Activated CD4-positive, alpha-beta T cell treated with anti-CD3 and anti-CD28 coated beads, Interleukin-2, amount 10 ng/mL, durations not matched to agents 7 days and 5 days (primary cell): ENCODE measurements around the gene XAB2. TPM values are rescaled to one million over a fixed set of nuclear protein-coding genes. Genes with fewer than 3 reads are reported as not detected.
A peak's percentile ranks its signal among the peaks of the same experiment; 100 is the strongest.
"Not testable (repeated sequence)": the region's sequence is repeated elsewhere in the genome, so short reads cannot be mapped to it uniquely, and the experiment has no call there.

Source experiments
- CTCF ChIA-PET: fragments of 350-600 bp; sonication (Branson Sonifier 250); formaldehyde crosslinking; loops from one replicate; lab custom pipeline; 2021; ENCODE audit warnings: antibody characterized with exemption; lab: Charles Lee
- POLR2A ChIA-PET: fragments of 350-600 bp; sonication (Branson Sonifier 250); formaldehyde crosslinking; loops from one replicate; lab custom pipeline; 2021; ENCODE audit warnings: antibody characterized with exemption; lab: Charles Lee
- DNase-seq: peaks from one replicate; pipeline ENCODE4 v3.0.0-alpha.2; 2020
- H3K27ac Mint-ChIP-seq: one replicate; pipeline ENCODE4 v1.8.0; 2021; ENCODE audit warnings: mild to moderate bottlenecking, moderate library complexity, mixed read lengths
- H3K27me3 Mint-ChIP-seq: one replicate; pipeline ENCODE4 v1.8.0; 2021; ENCODE audit warnings: mixed read lengths
- H3K36me3 Mint-ChIP-seq: one replicate; pipeline ENCODE4 v1.8.0; 2021; ENCODE audit warnings: low read depth, mixed read lengths
- H3K4me1 Mint-ChIP-seq: one replicate; pipeline ENCODE4 v1.8.0; 2021; ENCODE audit warnings: mixed read lengths
- H3K4me3 Mint-ChIP-seq: one replicate; pipeline ENCODE4 v1.8.0; 2021; ENCODE audit warnings: mild to moderate bottlenecking, moderate library complexity, mixed read lengths
- H3K9me3 Mint-ChIP-seq: one replicate; pipeline ENCODE4 v1.8.0; 2021; ENCODE audit warnings: mixed read lengths
- total RNA-seq, 2 experiments: library from RNA; stranded (reverse); gene quantifications; one replicate each; pipeline ENCODE4 v1.2.3, GENCODE V29; 2021

XAB2 gene
- total RNA-seq, 2 experiments from 2014 or later, result 46.0 to 50.0 TPM

DNA sequence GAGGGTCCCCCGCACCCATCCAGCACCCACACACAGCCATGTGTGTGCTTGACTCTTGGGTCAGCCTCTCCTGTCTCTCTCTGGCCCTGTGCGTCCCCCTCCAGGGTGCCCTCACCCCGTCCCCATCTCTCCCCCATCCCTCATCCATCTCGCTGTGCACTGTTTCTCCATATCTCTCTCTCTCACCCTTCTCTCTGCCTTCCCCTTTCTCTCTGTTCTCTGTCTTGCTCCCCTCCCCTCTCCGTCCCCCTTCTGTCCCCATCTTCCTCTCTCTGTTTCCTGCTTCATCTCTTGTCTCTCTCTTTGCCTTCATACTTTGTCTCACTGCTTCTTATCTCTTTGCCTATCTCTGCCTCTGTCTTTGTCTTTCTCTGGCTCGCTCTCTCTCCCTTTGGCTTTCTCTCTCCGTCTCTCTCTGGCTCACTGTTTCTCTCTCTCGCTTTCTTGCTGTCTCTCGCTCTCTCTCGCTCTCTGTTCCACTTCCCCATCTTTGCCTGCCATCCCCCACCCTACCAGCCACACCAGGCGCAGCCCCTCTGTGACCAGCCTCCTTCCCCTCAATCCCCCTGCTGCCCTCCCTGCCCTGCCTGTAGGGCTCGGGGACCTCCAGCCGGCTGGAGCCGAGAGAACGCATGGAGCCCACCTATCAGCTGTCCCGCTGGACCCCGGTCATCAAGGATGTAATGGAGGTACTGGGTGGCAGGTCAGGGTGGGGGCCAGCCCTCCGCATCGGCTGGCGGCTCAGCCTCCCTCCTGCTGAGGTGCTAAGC lies 16.5 kb upstream of the XAB2 start:
- CTCF ChIA-PET, result interaction anchor here (2.0 kb wide), 1 partner anchor 8 kb away, joined by 6 read pairs; no protein-coding TSS in a partner anchor
- peaks cover 6% of the 10 kb centered on the region for H3K4me1 Mint-ChIP-seq
- POLR2A ChIA-PET, result no interaction called here
- no peaks in the 10 kb centered on the region for H3K9me3 Mint-ChIP-seq
- H3K4me3 Mint-ChIP-seq, result no peak overlapping the region
- H3K36me3 Mint-ChIP-seq, result peaks cover 17% of the 10 kb centered on the region
- peaks cover under 1% of the 10 kb centered on the region for H3K27me3 Mint-ChIP-seq
- no peak overlapping the region for H3K27ac Mint-ChIP-seq
- no peak for DNase-seq

DNA sequence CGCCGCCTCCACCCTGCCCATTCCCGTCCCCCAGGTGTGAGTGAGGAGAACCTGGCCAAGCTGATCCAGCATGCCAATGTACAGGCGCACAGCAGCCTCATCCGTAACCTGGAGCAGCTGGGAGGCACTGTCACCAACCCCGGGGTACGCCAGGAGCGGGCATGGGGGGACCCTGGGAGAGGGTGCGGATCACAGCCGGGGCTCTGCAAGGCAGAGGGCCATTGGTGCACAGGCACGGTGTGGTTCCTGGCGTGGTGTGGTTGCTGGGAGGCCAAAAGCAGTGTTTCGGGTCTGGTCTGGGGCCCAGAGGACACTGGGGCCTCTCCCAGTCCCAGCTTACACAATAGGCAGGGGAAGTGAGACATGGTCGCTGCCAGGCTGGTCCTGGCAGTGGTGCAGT lies 15.8 kb upstream of the XAB2 start:
- CTCF ChIA-PET, result interaction anchor here (0.6 to 2.0 kb wide), 3 partner anchors 9 to 77 kb away, joined by 3 to 6 read pairs (median 3); no protein-coding TSS in a partner anchor
- H3K4me1 Mint-ChIP-seq, result peaks cover 7% of the 10 kb centered on the region
- peaks cover under 1% of the 10 kb centered on the region for H3K9me3 Mint-ChIP-seq
- POLR2A ChIA-PET, result no interaction called here
- no peaks in the 10 kb centered on the region for H3K27me3 Mint-ChIP-seq
- H3K36me3 Mint-ChIP-seq, result peaks cover 22% of the 10 kb centered on the region
- DNase-seq, result no peak
- H3K27ac Mint-ChIP-seq, result no peak overlapping the region
- H3K4me3 Mint-ChIP-seq, result no peak overlapping the region

DNA sequence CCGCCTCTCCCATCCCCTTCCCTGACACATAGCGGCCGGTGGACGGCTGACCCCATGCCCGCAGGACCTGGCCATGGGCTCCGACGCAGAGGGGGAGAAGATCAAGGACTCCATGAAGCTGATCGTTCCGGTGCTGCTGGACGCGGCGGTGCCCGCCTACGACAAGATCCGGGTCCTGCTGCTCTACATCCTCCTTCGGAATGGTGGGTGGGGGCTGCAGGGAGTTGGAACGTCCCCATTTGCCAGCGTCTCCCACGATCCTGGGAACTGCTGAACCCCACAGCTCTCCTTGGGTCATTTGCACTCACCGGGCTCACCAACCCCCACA lies 15.2 kb upstream of the XAB2 start:
- POLR2A ChIA-PET, result interaction anchor here (0.6 kb wide), 1 partner anchor 263 kb away, joined by 3 read pairs; no protein-coding TSS in a partner anchor
- H3K4me1 Mint-ChIP-seq, result peaks cover 13% of the 10 kb centered on the region
- DNase-seq, result no peak
- H3K27ac Mint-ChIP-seq, result no peak overlapping the region
- CTCF ChIA-PET, result interaction anchor here (1.2 to 2.0 kb wide), 3 partner anchors 9 to 76 kb away, joined by 3 to 6 read pairs (median 5); partner anchors contain the start of gene TRAPPC5
- H3K27me3 Mint-ChIP-seq, result no peaks in the 10 kb centered on the region
- H3K4me3 Mint-ChIP-seq, result no peak overlapping the region
- peaks cover 29% of the 10 kb centered on the region for H3K36me3 Mint-ChIP-seq
- peaks cover 7% of the 10 kb centered on the region for H3K9me3 Mint-ChIP-seq

DNA sequence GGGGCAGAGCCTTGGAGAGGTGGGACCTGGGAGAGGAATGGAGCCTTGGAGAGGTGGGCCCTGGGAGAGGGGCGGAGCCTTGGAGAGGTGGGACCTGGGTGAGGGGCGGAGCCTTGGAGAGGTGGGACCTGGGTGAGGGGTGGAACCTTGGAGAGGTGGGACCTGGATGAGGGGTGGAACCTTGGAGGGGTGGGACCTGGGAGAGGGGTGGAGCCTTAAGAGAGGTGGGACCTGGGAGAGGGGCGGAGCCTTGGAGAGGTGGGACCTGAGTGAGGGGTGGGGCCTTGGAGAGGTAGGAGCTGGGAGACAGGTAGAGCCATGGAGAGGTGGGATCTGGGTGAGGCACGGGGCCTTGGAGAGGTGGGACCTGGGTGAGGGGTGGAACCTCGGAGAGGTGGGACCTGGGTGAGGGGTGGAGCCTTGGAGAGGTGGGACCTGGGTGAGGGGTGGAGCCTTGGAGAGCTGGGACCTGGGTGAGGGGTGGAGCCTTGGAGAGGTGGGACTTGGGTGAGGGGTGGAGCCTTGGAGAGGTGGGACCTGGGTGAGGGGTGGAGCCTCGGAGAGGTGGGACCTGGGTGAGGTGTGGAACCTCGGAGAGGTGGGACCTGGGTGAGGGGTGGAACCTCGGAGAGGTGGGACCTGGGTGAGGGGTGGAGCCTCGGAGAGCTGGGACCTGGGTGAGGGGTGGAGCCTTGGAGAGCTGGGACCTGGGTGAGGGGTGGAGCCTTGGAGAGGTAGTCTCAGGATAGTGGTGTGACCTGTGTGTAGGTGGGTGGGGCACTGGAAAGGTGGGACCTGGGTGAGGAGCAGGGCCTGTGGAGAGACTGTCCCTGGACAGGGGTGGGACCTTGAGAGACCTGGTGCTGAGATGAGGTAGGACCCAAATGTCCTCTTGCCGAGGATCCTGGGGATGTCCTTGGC lies 14.5 kb upstream of the XAB2 start:
- POLR2A ChIA-PET, result interaction anchor here (0.6 kb wide), 1 partner anchor 263 kb away, joined by 3 read pairs; no protein-coding TSS in a partner anchor
- not testable (repeated sequence) for H3K27me3 Mint-ChIP-seq, H3K9me3 Mint-ChIP-seq, H3K4me3 Mint-ChIP-seq, H3K27ac Mint-ChIP-seq
- peaks cover 17% of the 10 kb centered on the region for H3K4me1 Mint-ChIP-seq
- peaks cover 35% of the 10 kb centered on the region for H3K36me3 Mint-ChIP-seq
- DNase-seq, result peak; percentile 23
- CTCF ChIA-PET, result interaction anchor here (1.2 to 2.0 kb wide), 3 partner anchors 10 to 76 kb away, joined by 3 to 6 read pairs (median 5); partner anchors contain the start of gene TRAPPC5

DNA sequence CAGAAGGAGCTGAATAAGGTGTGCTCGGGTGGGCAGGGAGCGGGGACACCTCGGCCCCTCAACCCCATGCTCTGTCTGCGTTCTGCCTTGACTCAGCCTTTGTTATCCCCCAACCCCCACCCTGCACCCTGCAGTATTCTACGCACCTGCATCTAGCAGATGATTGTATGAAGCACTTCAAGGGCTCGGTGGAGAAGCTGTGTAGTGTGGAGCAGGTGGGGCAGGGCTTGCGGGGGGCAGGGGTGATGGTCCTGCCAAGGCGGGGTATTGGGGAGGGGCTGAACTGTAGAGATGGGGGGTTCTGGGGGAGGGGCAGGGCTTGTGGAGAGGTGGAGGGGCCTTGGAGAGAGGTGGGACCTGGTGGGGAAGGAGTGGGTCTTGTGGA lies 13.7 kb upstream of the XAB2 start:
- H3K27me3 Mint-ChIP-seq, result no peaks in the 10 kb centered on the region
- ChIA-PET CTCF (interaction anchor here (1.3 kb wide), 1 partner anchor 9 kb away, joined by 3 read pairs; no protein-coding TSS in a partner anchor), POLR2A (no interaction called here)
- peaks cover 18% of the 10 kb centered on the region for H3K4me1 Mint-ChIP-seq
- no peak overlapping the region for H3K4me3 Mint-ChIP-seq
- H3K36me3 Mint-ChIP-seq, result peaks cover 36% of the 10 kb centered on the region
- H3K27ac Mint-ChIP-seq, result no peak overlapping the region
- no peak for DNase-seq
- peaks cover 7% of the 10 kb centered on the region for H3K9me3 Mint-ChIP-seq

DNA sequence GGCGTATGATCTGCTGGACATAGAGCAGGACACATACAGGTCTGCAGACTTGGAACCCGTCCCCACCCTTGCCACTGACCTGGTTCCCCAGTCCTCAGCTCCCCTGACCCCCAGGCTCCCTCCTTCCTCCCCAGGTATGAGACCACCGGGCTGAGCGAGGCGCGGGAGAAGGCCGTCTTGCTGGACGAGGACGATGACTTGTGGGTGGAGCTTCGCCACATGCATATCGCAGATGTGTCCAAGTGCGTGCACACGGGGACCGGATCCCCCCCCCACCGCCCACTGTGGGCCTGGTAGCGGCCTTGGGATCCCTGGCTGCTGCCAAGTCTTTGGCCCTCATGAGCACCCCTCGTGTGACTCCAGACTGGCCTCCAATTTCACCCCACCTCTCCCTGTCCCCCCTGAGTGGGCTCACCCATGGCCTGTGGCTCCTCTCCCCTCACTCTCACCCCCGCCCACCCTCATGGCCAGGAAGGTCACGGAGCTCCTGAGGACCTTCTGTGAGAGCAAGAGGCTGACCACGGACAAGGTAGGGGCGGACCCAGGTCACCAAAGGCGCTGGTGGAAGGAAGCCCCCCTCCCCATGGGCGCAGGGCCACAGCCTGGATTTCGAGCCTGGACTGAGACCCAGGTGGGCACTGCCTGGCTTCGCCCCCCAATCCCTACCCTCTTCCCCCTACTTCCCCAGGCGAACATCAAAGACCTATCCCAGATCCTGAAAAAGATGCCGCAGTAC lies 13.1 kb upstream of the XAB2 start:
- ChIA-PET CTCF (interaction anchor here (0.6 to 1.4 kb wide), 4 partner anchors 9 to 38 kb away, joined by 3 to 5 read pairs (median 3); partner anchors contain the start of gene TRAPPC5), POLR2A (no interaction called here)
- DNase-seq, result no peak
- H3K27me3 Mint-ChIP-seq, result no peaks in the 10 kb centered on the region
- no peak overlapping the region for H3K4me3 Mint-ChIP-seq
- H3K36me3 Mint-ChIP-seq, result peaks cover 36% of the 10 kb centered on the region
- peaks cover 24% of the 10 kb centered on the region for H3K4me1 Mint-ChIP-seq
- H3K27ac Mint-ChIP-seq, result no peak overlapping the region
- H3K9me3 Mint-ChIP-seq, result peaks cover 7% of the 10 kb centered on the region

DNA sequence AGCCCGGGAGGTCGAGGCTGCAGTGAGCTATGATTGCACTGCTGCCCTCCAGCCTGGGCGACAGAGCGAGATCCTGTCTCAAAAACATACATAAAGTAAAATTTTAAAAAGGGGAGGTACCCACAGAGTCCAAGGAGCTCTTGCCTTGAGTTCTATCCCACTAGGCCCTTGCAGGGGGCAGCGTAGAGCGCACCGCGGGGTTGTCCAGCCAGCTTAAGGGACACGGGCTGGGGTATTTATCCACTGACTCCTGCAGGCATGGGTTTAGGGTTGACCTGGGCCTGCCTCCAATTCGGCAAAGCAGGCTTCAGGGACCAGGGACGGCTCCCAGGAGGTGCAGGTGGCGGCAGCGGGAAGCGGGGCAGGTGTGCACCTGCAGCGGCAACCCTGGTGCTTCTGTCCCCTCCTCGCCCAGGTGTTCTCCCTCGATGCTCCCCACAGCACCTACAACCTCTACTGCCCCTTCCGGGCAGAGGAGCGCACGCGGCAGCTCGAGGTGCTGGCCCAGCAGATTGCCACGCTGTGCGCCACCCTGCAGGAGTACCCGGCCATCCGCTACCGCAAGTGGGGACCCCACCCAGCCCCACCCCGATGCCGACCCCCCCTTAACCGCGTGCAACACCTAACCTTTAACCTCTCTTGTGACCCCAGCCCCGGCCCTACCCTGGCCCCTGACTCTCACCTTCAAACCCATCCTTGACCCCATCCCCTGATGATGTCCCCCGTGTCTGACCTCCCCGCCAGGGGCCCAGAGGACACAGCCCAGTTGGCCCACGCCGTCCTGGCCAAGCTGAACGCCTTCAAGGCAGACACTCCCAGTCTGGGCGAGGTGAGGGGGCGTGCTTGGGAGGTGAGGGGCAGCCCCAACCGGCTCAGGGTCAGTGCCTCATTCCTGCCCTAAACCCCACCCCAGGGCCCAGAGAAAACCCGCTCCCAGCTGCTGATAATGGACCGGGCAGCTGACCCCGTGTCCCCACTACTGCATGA lies 12.2 kb upstream of the XAB2 start:
- Mint-ChIP-seq H3K36me3 (peaks cover 36% of the 10 kb centered on the region), H3K9me3 (peaks cover 7% of the 10 kb centered on the region), H3K27me3 (no peaks in the 10 kb centered on the region), H3K4me1 (peaks cover 26% of the 10 kb centered on the region), H3K27ac (no peak overlapping the region), H3K4me3 (no peak overlapping the region)
- POLR2A ChIA-PET, result no interaction called here
- CTCF ChIA-PET, result interaction anchor here (0.6 to 1.4 kb wide), 4 partner anchors 10 to 39 kb away, joined by 3 to 5 read pairs (median 3); partner anchors contain the start of gene TRAPPC5
- DNase-seq, result no peak

DNA sequence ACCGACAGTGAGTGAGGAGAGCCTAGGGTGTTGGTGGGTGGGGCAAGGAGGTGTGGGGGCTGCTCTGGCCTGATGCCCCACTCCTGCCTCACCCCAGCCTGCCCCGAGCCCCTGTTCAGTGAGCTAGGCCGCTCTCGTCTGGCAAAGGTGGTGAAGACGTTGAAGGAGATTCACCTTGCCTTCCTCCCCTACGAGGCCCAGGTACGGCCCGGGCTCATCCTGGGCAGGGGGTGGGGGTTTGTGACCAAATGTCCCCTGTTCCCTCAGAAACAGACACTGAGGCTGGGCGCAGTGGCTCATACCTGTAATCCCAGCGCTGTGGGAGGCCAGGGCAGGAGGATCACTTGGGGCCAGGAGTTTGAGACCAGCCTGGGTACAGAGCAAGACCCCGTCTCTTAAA lies 11.5 kb upstream of the XAB2 start:
- no peak for DNase-seq
- ChIA-PET POLR2A (no interaction called here), CTCF (interaction anchor here (1.4 kb wide), 1 partner anchor 11 kb away, joined by 5 read pairs; no protein-coding TSS in a partner anchor)
- Mint-ChIP-seq H3K4me3 (no peak overlapping the region), H3K27ac (no peak overlapping the region), H3K27me3 (no peaks in the 10 kb centered on the region), H3K4me1 (peaks cover 30% of the 10 kb centered on the region), H3K36me3 (peaks cover 34% of the 10 kb centered on the region), H3K9me3 (peaks cover 7% of the 10 kb centered on the region)

DNA sequence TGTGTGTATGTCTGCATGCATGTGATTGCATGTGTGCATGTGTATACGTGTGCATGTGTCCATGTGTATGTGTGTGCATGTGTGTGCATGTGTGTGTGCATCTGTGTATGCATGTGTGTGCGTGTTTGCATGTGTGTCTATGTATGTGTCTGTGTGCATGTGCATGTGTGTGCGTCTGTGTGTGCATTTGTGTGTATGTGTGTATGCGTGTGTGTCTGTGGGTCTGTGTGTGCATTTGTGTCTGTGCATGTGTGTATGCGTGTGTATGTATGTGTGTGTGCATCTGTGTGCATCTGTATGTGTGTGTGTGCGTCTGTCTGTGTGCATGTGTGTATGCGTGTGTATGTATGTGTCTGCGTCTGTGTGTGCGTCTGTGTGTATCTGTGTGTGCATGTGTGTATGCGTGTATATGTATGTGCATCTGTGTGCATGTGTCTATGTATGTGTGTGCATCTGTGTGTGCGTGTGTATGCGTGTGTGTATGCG lies 10.6 kb upstream of the XAB2 start:
- no peak for DNase-seq
- Mint-ChIP-seq H3K9me3 (peaks cover 7% of the 10 kb centered on the region), H3K4me3 (no peak overlapping the region), H3K36me3 (peaks cover 32% of the 10 kb centered on the region), H3K4me1 (peaks cover 31% of the 10 kb centered on the region), H3K27ac (no peak overlapping the region), H3K27me3 (no peaks in the 10 kb centered on the region)
- ChIA-PET CTCF (no interaction called here), POLR2A (no interaction called here)

DNA sequence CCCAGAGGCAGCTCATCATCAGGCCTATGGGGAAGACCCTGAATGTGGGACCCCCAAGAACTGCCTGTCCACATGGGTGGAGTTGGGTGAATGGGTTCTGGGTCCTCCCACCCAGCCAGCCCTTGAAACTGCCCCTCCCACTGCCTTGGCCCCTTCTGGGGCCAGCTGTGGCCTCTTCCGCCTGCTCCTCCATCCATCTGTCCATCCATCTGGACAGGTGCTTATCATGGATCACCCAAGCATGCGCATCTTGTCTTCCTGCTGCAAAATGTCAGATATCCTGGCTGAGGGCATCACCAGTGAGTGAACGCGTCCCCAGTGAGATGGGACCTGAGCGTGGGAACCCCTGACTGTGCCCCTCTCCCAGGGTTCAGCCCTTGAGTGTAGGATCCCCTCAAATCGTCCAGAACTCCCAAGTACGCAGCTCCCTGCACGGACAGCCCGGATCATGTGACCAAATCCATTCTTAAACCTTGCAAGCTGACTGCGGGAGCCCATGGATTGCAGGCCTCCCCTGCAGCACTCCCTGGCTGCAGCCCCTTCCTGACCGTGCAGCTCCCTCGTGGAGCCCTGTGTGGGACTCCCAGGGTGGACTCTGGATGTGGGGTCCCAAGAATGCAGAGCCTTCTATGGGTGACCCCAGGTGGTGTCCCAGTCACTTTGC lies 9.6 kb upstream of the XAB2 start:
- Mint-ChIP-seq H3K4me3 (peak overlapping the region; percentile 39), H3K36me3 (peaks cover 30% of the 10 kb centered on the region)

More for the DNA sequence above, 9.6 kb upstream of the XAB2 start:
- peaks cover 7% of the 10 kb centered on the region for H3K9me3 Mint-ChIP-seq
- POLR2A ChIA-PET, result no interaction called here
- H3K4me1 Mint-ChIP-seq, result peaks cover 33% of the 10 kb centered on the region
- CTCF ChIA-PET, result interaction anchor here (0.6 to 1.7 kb wide), 5 partner anchors 13 to 1338 kb away, joined by 3 to 4 read pairs (median 3); partner anchors contain the start of gene TRAPPC5
- no peak for DNase-seq
- H3K27me3 Mint-ChIP-seq, result no peaks in the 10 kb centered on the region
- H3K27ac Mint-ChIP-seq, result peak overlapping the region; percentile 5
